HEK293 (cell line): ENCODE measurements around the gene SCN8A.
A peak's percentile ranks its signal among the peaks of the same experiment; 100 is the strongest.

ENCODE experiments used
- BCL6B ChIP-seq: fragments of 450-650 bp; formaldehyde crosslinking; IDR thresholded peaks from 2 replicates; pipeline ENCODE4 v1.5.1; 2017; ENCODE audit warnings: missing biosample characterization, missing genetic modification characterization
- KLF16 ChIP-seq: fragments of 450-650 bp; formaldehyde crosslinking; IDR thresholded peaks from 2 replicates; pipeline ENCODE4 v1.5.1; 2017; ENCODE audit warnings: missing biosample characterization, missing genetic modification characterization
- OSR2 ChIP-seq: fragments of 450-650 bp; formaldehyde crosslinking; IDR thresholded peaks from 2 replicates; pipeline ENCODE4 v1.5.1; 2016; ENCODE audit warnings: missing biosample characterization, missing genetic modification characterization
- PBX3 ChIP-seq: sonication (generic); formaldehyde crosslinking; IDR thresholded peaks from 2 replicates; pipeline ENCODE4 v1.8.1; 2022; ENCODE audit warnings: mild to moderate bottlenecking, moderate library complexity, missing genetic modification reagents
- PRDM6 ChIP-seq: fragments of 450-650 bp; formaldehyde crosslinking; IDR thresholded peaks from 2 replicates; pipeline ENCODE4 v1.5.1; 2017; ENCODE audit warnings: missing biosample characterization, missing genetic modification characterization
- SETDB1 ChIP-seq: IDR thresholded peaks from one replicate; pipeline ENCODE4 v1.6.1; 2017; ENCODE audit warnings: mild to moderate bottlenecking, low read length, moderate library complexity, mixed read lengths; ENCODE audit not compliant: insufficient read length
- ZBTB48 ChIP-seq: fragments of 450-650 bp; formaldehyde crosslinking; IDR thresholded peaks from 2 replicates; pipeline ENCODE4 v1.5.1; 2016; ENCODE audit warnings: missing biosample characterization, missing genetic modification characterization
- ZBTB7A ChIP-seq: fragments of 450-650 bp; formaldehyde crosslinking; IDR thresholded peaks from 2 replicates; pipeline ENCODE4 v1.5.1; 2016; ENCODE audit warnings: low read depth, missing biosample characterization, missing genetic modification characterization
- ZFP3 ChIP-seq: fragments of 450-650 bp; formaldehyde crosslinking; IDR thresholded peaks from 2 replicates; pipeline ENCODE4 v1.5.1; 2016; ENCODE audit warnings: low read depth, missing biosample characterization, missing genetic modification characterization
- ZFP69B ChIP-seq: fragments of 450-650 bp; formaldehyde crosslinking; IDR thresholded peaks from 2 replicates; pipeline ENCODE4 v1.5.1; 2016; ENCODE audit warnings: missing biosample characterization, missing genetic modification characterization
- ZIC2 ChIP-seq: fragments of 450-650 bp; formaldehyde crosslinking; IDR thresholded peaks from 2 replicates; pipeline ENCODE4 v1.5.1; 2016; ENCODE audit warnings: missing biosample characterization, missing genetic modification characterization
- ZNF148 ChIP-seq: fragments of 450-650 bp; formaldehyde crosslinking; IDR thresholded peaks from 2 replicates; pipeline ENCODE4 v1.5.0; 2017; ENCODE audit warnings: missing biosample characterization, missing genetic modification characterization, borderline replicate concordance
- ZNF155 ChIP-seq: fragments of 450-650 bp; formaldehyde crosslinking; IDR thresholded peaks from 2 replicates; pipeline ENCODE4 v1.5.1; 2016; ENCODE audit warnings: missing biosample characterization, missing genetic modification characterization
- ZNF174 ChIP-seq: fragments of 450-650 bp; formaldehyde crosslinking; IDR thresholded peaks from 2 replicates; pipeline ENCODE4 v1.5.0; 2017; ENCODE audit warnings: missing biosample characterization, mild to moderate bottlenecking, missing genetic modification characterization
- ZNF221 ChIP-seq: fragments of 450-650 bp; formaldehyde crosslinking; IDR thresholded peaks from 2 replicates; pipeline ENCODE4 v1.5.1; 2017; ENCODE audit warnings: missing biosample characterization, missing genetic modification characterization, borderline replicate concordance
- ZNF280C ChIP-seq: fragments of 450-650 bp; formaldehyde crosslinking; IDR thresholded peaks from 2 replicates; pipeline ENCODE4 v1.5.1; 2016; ENCODE audit warnings: missing biosample characterization, missing genetic modification characterization
- ZNF292 ChIP-seq: fragments of 450-650 bp; formaldehyde crosslinking; IDR thresholded peaks from 2 replicates; pipeline ENCODE4 v1.5.1; 2016; ENCODE audit warnings: low read depth, missing biosample characterization, missing genetic modification characterization, borderline replicate concordance
- ZNF473 ChIP-seq: fragments of 450-650 bp; formaldehyde crosslinking; IDR thresholded peaks from 2 replicates; pipeline ENCODE4 v1.5.1; 2017; ENCODE audit warnings: missing biosample characterization, missing genetic modification characterization
- ZNF48 ChIP-seq: fragments of 450-650 bp; formaldehyde crosslinking; IDR thresholded peaks from 2 replicates; pipeline ENCODE4 v1.5.1; 2016; ENCODE audit warnings: missing biosample characterization, missing genetic modification characterization
- ZNF529 ChIP-seq: fragments of 450-650 bp; formaldehyde crosslinking; IDR thresholded peaks from 2 replicates; pipeline ENCODE4 v1.5.1; 2017; ENCODE audit warnings: missing genetic modification characterization, missing biosample characterization; ENCODE audit not compliant: insufficient replicate concordance
- ZNF558 ChIP-seq: fragments of 450-650 bp; formaldehyde crosslinking; IDR thresholded peaks from 2 replicates; pipeline ENCODE4 v1.5.1; 2016; ENCODE audit warnings: missing biosample characterization, missing genetic modification characterization
- ZNF561 ChIP-seq: fragments of 450-650 bp; IDR thresholded peaks from 2 replicates; pipeline ENCODE4 v1.5.1; 2018; ENCODE audit warnings: missing biosample characterization, missing genetic modification characterization, borderline replicate concordance
- ZNF600 ChIP-seq: fragments of 450-650 bp; formaldehyde crosslinking; IDR thresholded peaks from 2 replicates; pipeline ENCODE4 v1.5.1; 2016; ENCODE audit warnings: missing biosample characterization, missing genetic modification characterization
- ZNF692 ChIP-seq: fragments of 450-650 bp; formaldehyde crosslinking; IDR thresholded peaks from 2 replicates; pipeline ENCODE4 v1.5.1; 2016; ENCODE audit warnings: missing biosample characterization, missing genetic modification characterization
- ZNF768 ChIP-seq: fragments of 450-650 bp; formaldehyde crosslinking; IDR thresholded peaks from 2 replicates; pipeline ENCODE4 v1.5.1; 2018; ENCODE audit warnings: missing biosample characterization, mild to moderate bottlenecking, missing genetic modification characterization
- ZNF776 ChIP-seq: fragments of 450-650 bp; formaldehyde crosslinking; IDR thresholded peaks from 2 replicates; pipeline ENCODE4 v1.5.0; 2017; ENCODE audit warnings: missing biosample characterization, missing genetic modification characterization, borderline replicate concordance
- ZNF777 ChIP-seq: fragments of 450-650 bp; formaldehyde crosslinking; IDR thresholded peaks from 2 replicates; pipeline ENCODE4 v1.5.1; 2017; ENCODE audit warnings: missing biosample characterization, missing genetic modification characterization, borderline replicate concordance

The SCN8A gene

GRCh38 chr12:51847643-51848325 lies 256.8 kb downstream of the SCN8A start (continued):
- peak; percentile 58; the same call in 1 of the 2 replicates for TF ChIP-seq ZNF777 (tag by site-specific recombination)
- no peak for TF ChIP-seq ZNF148 (tag by site-specific recombination)
- TF ChIP-seq PRDM6 (tag by site-specific recombination): no peak
- TF ChIP-seq ZNF221 (tag by site-specific recombination): no peak
- TF ChIP-seq ZBTB7A (tag by site-specific recombination): 0 out of 2 replicates have a peak, but pooled peaks have one; percentile 26
- no peak for TF ChIP-seq ZNF48 (tag by site-specific recombination)
- TF ChIP-seq ZNF174 (tag by site-specific recombination): no peak
- TF ChIP-seq ZNF561: no peak
- no peak for TF ChIP-seq ZNF776 (tag by site-specific recombination)
- no peak for TF ChIP-seq ZNF292 (tag by site-specific recombination)
- TF ChIP-seq ZNF280C (tag by site-specific recombination): no peak
- TF ChIP-seq BCL6B (tag by site-specific recombination): no peak
- no peak for TF ChIP-seq PBX3 (CRISPR knock-in tag)
- peak; percentile 57; the same call in 1 of the 2 replicates for TF ChIP-seq ZNF768 (tag by site-specific recombination)
- TF ChIP-seq ZNF558: no peak
- no peak for TF ChIP-seq ZNF155 (tag by site-specific recombination)
- no peak for TF ChIP-seq ZNF473 (tag by site-specific recombination)
- TF ChIP-seq SETDB1: no peak
- TF ChIP-seq ZFP3 (tag by site-specific recombination): no peak
- no peak for TF ChIP-seq ZNF600
- TF ChIP-seq ZIC2 (tag by site-specific recombination): no peak
- TF ChIP-seq OSR2 (tag by site-specific recombination): no peak
- 0 out of 2 replicates have a peak, but pooled peaks have one; percentile 15 for TF ChIP-seq ZNF692 (tag by site-specific recombination)
- TF ChIP-seq ZNF529: no peak
- no peak for TF ChIP-seq ZFP69B
- no peak for TF ChIP-seq KLF16
- 0 out of 2 replicates have a peak, but pooled peaks have one; percentile 21 for TF ChIP-seq ZBTB48
